Vagina (tissue), 2 donors: ENCODE data around the gene TGFB1. TPM values are rescaled to one million over a fixed set of nuclear protein-coding genes. Genes with fewer than 3 reads are reported as not detected.

Source experiments
- DNase-seq, 2 donors: peaks; one replicate each; pipeline ENCODE4 v3.0.0-alpha.2; 2017; ENCODE audit errors: extremely low spot score in 2 of 2
- H3K27ac ChIP-seq: fragments of 200-600 bp; sonication (generic); one replicate; pipeline ENCODE4 v1.5.1; 2019
- H3K27me3 ChIP-seq: fragments of 200-600 bp; sonication (generic); one replicate; pipeline ENCODE4 v1.5.1; 2019
- H3K36me3 ChIP-seq, 2 donors: fragments of 200-600 bp; sonication (generic); one replicate each; pipeline ENCODE4 v1.5.1; 2017 to 2019
- H3K4me1 ChIP-seq: fragments of 200-600 bp; sonication (generic); one replicate; pipeline ENCODE4 v1.5.1; 2019
- H3K4me3 ChIP-seq, 2 donors: fragments of 200-600 bp; sonication (generic); 1 replicate in 1 of 2; 2 replicates in 1 of 2; pipeline ENCODE4 v1.5.1; 2016 to 2019
- H3K9me3 ChIP-seq: fragments of 200-600 bp; sonication (generic); one replicate; pipeline ENCODE4 v1.5.1; 2019
- CTCF ChIP-seq, 3 experiments: fragments of 450-650 bp in 2 of 3; fragments of 200-600 bp in 1 of 3; sonication (generic) in 1 of 3; IDR thresholded peaks; one replicate each; pipeline ENCODE4 v1.5.1; 2017 to 2019; ENCODE audit warnings: antibody characterized with exemption in 3 of 3, mild to moderate bottlenecking in 2 of 3, moderate library complexity in 2 of 3
- POLR2A ChIP-seq, 2 donors: fragments of 450-650 bp; IDR thresholded peaks; one replicate each; pipeline ENCODE4 v1.6.1; 2017; ENCODE audit warnings: antibody characterized with exemption in 2 of 2, mild to moderate bottlenecking in 2 of 2, moderate library complexity in 2 of 2
- POLR2AphosphoS5 ChIP-seq, 2 donors: sonication (generic); formaldehyde crosslinking; IDR thresholded peaks; one replicate each; pipeline ENCODE4 v1.9.0; 2017; ENCODE audit warnings: antibody characterized with exemption in 2 of 2, mild to moderate bottlenecking in 2 of 2, low read depth in 1 of 2; ENCODE audit not compliant: insufficient read depth in 1 of 2
- intact Hi-C: fragments of 100-400 bp; cut with DNase I; formaldehyde crosslinking; loops from one replicate; pipeline ENCODE4 v1.15.1; 2023
- total RNA-seq: library from RNA; depleted of rRNA; stranded (reverse); fragments of >200 nt; gene quantifications from one replicate; pipeline ENCODE4 v1.2.3, GENCODE V29; 2016

Gene TGFB1
- total RNA-seq, 1 donor from 2014 or later = 53.3 TPM

GRCh38 chr19:41369769-41370168 lies 16.0 kb upstream of the TGFB1 start:
- Histone ChIP-seq H3K9me3 (no peaks in the 10 kb centered on the region), H3K27me3 (no peaks in the 10 kb centered on the region), H3K36me3 (no peaks in the 10 kb centered on the region), H3K4me3 (no peak overlapping the region), H3K27ac (no peak overlapping the region), H3K4me1 (peaks cover 25% of the 10 kb centered on the region)
- intact Hi-C loops = no loop called here
- no peak for TF ChIP-seq POLR2A (IDR thresholded peaks at IDR 0.05)
- TF ChIP-seq CTCF (IDR thresholded peaks at IDR 0.05) = no peak
- no peak for TF ChIP-seq POLR2AphosphoS5 (IDR thresholded peaks at IDR 0.05; ENCODE audit: insufficient read depth in 1 of 2, low read depth in 1 of 2)
- DNase-seq = no peak

DNA sequence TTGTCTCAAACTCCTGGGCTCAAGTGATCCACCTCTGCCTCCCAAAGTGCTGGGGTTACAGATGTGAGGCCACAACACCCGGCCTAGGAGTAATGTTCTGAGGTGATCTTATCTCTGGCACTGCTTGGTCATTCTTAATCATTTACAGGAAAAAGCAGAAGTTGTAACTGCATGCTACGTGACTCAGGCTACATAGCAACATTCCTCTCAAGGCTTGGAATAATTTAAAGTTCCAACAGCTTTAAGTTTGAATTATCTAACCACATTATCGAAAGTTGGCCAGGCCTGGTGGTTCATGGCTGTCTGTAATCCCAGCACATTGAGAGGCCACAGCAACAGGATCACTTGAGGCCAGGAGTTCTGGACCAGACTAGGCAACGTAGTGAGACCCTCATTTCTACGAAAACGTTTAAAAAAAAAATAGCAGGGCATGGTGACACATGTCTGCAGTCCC lies 14.2 kb upstream of the TGFB1 start:
- DNase-seq = no peak
- H3K36me3 ChIP-seq = no peaks in the 10 kb centered on the region
- H3K27ac ChIP-seq = no peak overlapping the region
- no peaks in the 10 kb centered on the region for H3K27me3 ChIP-seq
- peaks cover 23% of the 10 kb centered on the region for H3K4me1 ChIP-seq
- intact Hi-C loops = no loop called here
- TF ChIP-seq POLR2AphosphoS5 (IDR thresholded peaks at IDR 0.05; ENCODE audit: insufficient read depth in 1 of 2, low read depth in 1 of 2) (no peak), POLR2A (IDR thresholded peaks at IDR 0.05) (no peak), CTCF (IDR thresholded peaks at IDR 0.05) (no peak)
- no peaks in the 10 kb centered on the region for H3K9me3 ChIP-seq
- H3K4me3 ChIP-seq = no peak overlapping the region

- Histone ChIP-seq H3K36me3 (no peaks in the 10 kb centered on the region), H3K27ac (no peak overlapping the region), H3K4me1 (peaks cover 23% of the 10 kb centered on the region), H3K4me3 (no peak overlapping the region), H3K27me3 (no peaks in the 10 kb centered on the region), H3K9me3 (no peaks in the 10 kb centered on the region)
- DNase-seq = no peak
- TF ChIP-seq CTCF (IDR thresholded peaks at IDR 0.05) (no peak), POLR2AphosphoS5 (IDR thresholded peaks at IDR 0.05; ENCODE audit: insufficient read depth in 1 of 2, low read depth in 1 of 2) (no peak), POLR2A (IDR thresholded peaks at IDR 0.05) (no peak)
- intact Hi-C loops = no loop called here
Measured at GRCh38 chr19:41366089-41366488, 12.4 kb upstream of the TGFB1 start.

GRCh38 chr19:41364524-41365391 lies 11.0 kb upstream of the TGFB1 start:
- peaks cover 23% of the 10 kb centered on the region for H3K4me1 ChIP-seq
- H3K36me3 ChIP-seq = no peaks in the 10 kb centered on the region
- intact Hi-C loops = no loop called here

More at GRCh38 chr19:41364524-41365391, 11.0 kb upstream of the TGFB1 start:
- no peaks in the 10 kb centered on the region for H3K9me3 ChIP-seq
- H3K27ac ChIP-seq = peak overlapping the region; percentile 97
- DNase-seq = no peak
- H3K4me3 ChIP-seq = peak overlapping the region; percentile 60 to 86
- TF ChIP-seq CTCF (IDR thresholded peaks at IDR 0.05) (no peak), POLR2AphosphoS5 (IDR thresholded peaks at IDR 0.05; ENCODE audit: insufficient read depth in 1 of 2, low read depth in 1 of 2) (no peak), POLR2A (IDR thresholded peaks at IDR 0.05) (no peak)
- H3K27me3 ChIP-seq = no peaks in the 10 kb centered on the region
